T-helper 22 cell (primary cell): ENCODE measurements around the gene IFT25.

Source experiments
- DNase-seq: peaks from one replicate; pipeline ENCODE4 v3.0.0-alpha.2; 2020; ENCODE audit warnings: low read depth

IFT25 gene

GRCh38 chr1:53956308-53957168 is 11.0 kb upstream of the IFT25 start:
- no peak for DNase-seq

- no peak for DNase-seq
Measured at GRCh38 chr1:53954128-53954527, 8.6 kb upstream of the IFT25 start.

- DNase-seq, result no peak
Measured at GRCh38 chr1:53951697-53952096, 6.2 kb upstream of the IFT25 start.

GRCh38 chr1:53949023-53949990 is 3.8 kb upstream of the IFT25 start:
- DNase-seq, result no peak

GRCh38 chr1:53948291-53948690 is 2.8 kb upstream of the IFT25 start:
- DNase-seq, result no peak

- no peak for DNase-seq
Measured at GRCh38 chr1:53947172-53947907, 1.8 kb upstream of the IFT25 start.

GRCh38 chr1:53946252-53947171 is 1.0 kb upstream of the IFT25 start, which contains the start of gene LRRC42:
Gene LRRC42 (plus strand): TSS chr1:53946350. CDS start chr1:53952000, 5,650 bp downstream.
- DNase-seq, result peak; percentile 73

GRCh38 chr1:53945183-53945432 is 391 bp downstream of the IFT25 start:
- DNase-seq, result no peak

- DNase-seq, result no peak
Measured at GRCh38 chr1:53944469-53945182, 873 bp downstream of the IFT25 start.

GRCh38 chr1:53943490-53944043 is 1.9 kb downstream of the IFT25 start:
- DNase-seq, result no peak

GRCh38 chr1:53943090-53943489 is 2.4 kb downstream of the IFT25 start:
- DNase-seq, result no peak

- no peak for DNase-seq
Measured at GRCh38 chr1:53942127-53942957, 3.2 kb downstream of the IFT25 start.

- no peak for DNase-seq
Measured at GRCh38 chr1:53938136-53938830, 7.2 kb downstream of the IFT25 start.

- DNase-seq, result no peak
Measured at GRCh38 chr1:53936430-53936829, 9.1 kb downstream of the IFT25 start.

- DNase-seq, result no peak
Measured at GRCh38 chr1:53934170-53934765, 11.2 kb downstream of the IFT25 start.

- DNase-seq, result no peak
Measured at GRCh38 chr1:53931523-53931922, 14.0 kb downstream of the IFT25 start.

GRCh38 chr1:53930932-53931331 is 14.6 kb downstream of the IFT25 start:
- no peak for DNase-seq

- DNase-seq, result no peak
Measured at GRCh38 chr1:53929246-53929960, 16.1 kb downstream of the IFT25 start.
